HG03175 (cell line): Measurements from ENCODE around the gene UPF3B.
"Not testable (repeated sequence)": the region's sequence is repeated elsewhere in the genome, so short reads cannot be mapped to it uniquely, and the experiment has no call there.

Experiments
- ATAC-seq: cut with Tn5 transposase; IDR thresholded peaks from one replicate; pipeline ENCODE4 v1.9.1; 2021; ENCODE audit warnings: mild to moderate bottlenecking, moderate library complexity; ENCODE audit not compliant: unreplicated experiment

UPF3B gene

DNA sequence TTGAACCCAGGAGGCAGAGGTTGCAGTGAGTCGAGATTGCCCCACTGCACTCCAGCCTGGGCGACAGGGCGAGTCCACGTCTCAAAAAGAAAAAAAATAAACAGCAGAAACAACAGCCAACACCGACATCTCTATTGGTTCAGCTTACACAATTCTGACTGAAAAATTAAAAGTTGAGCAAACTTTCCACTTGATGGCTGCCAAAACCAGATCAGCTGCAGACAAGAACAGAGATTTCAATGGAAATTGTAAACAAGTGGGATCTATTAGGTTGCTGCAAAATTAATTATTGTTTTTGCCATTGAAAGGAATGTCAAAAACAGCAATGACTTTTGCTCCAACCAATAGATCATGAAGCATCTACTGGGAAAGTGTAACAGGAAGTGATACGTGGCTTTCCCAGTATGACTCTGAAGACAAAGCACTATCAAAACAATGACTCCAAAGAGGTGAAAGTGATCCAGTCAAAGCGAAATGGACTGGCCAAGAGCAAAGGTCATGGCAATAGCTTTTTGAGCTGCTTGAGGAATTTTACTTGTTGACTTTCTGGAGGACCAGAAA lies 26.3 kb downstream of the UPF3B start:
- ATAC-seq: no peak

DNA sequence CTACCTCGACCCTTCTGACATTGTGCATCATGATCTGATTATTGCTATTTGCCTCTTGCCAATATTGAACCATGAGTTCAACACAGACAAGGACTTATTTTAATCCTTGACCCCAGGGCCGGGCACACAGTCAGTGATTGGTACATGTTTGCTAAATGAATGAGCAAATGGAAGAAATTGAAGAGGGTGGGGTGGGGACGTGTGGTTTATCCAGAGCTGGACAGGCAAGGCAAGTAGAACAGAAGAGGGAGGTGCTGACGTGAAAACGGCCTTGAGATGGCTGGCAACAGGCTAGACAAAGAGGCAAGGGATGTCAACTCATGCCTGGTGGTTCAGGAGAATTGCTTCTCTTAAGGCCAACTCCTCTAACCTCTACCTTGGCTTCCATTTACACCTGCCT lies 28.5 kb downstream of the UPF3B start:
- not testable (repeated sequence) for ATAC-seq

DNA sequence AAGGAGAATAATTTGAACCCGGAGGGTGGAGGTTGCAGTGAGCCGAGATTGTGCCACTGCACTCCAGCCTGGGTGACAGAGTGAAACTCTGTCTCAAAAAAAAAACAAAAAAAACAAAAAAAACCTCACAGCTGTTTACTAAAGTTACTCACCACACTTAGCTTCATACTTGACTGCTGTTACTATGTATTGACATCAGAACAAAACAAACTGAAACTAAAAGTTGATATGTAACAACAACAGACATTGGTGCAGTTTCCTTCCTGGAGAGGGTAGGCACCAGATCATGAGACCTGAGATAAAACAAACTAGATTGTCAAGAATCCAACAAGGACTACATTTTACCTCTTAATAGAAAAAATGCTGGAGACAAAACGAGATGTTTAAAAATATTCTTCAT lies 31.1 kb downstream of the UPF3B start:
- peak; percentile 94 for ATAC-seq

DNA sequence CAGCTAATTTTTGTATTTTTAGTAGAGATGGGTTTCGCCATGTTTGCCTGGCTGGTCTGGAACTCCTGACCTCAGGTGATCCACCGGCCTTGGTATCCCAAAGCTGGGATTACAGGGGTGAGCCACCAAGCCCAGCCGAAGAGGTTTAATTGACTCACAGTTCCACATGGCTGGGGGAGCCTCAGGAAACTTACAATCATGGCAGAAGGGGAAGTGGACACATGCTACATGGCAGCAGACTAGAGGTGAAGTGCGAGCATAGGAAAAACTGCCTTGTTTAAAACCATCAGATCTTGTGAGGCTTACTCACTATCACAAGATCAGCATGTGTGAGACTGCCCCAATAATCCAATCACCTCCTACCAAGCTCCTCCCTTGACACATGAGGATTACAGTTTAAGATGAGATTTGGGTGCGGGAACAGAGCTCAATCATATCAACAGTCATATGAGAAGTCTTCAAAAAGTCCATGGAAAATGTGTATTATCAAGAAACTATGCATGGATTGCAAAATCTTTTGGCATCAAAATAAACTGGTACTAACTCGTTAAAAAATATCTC lies 35.6 kb downstream of the UPF3B start:
- ATAC-seq: no peak

DNA sequence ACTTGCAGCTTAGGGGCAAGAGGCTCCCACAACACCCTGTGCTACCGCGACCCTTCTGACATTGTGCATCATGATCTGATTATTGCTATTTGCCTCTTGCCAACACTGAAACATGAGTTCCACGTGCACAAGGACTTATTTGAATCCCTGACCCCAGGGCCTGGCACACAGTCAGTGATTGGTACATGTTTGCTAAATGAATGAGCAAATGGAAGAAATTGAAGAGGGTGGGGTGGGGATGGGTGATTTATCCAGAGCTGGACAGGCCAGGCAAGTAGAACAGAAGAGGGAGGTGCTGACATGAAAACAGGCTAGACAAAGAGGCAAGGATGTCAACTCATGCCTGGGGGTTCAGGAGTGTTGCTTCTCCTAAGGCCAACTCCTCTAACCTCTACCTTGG lies 36.5 kb downstream of the UPF3B start:
- ATAC-seq: no peak

DNA sequence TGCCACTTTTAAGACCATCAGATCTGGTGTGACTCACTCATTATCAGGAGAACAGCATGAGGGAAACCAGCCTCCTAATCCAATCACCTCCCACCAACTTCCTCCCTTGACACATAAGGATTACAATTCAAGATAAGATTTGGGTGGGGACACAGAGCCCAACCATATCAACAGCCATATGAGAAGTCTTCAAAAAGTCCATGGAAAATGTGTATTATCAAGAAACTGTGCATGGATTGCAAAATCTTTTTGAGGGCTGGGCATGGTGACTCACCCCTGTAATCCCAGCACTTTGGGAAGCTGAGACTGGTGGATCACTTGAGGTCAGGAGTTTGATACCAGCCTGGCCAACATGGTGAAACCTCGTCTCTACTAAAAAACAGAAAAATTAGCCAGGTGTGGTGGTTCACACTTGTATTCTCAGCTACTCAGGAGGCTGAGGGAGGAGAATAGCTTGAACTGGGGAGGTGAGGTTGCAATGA lies 43.5 kb downstream of the UPF3B start:
- no peak for ATAC-seq

DNA sequence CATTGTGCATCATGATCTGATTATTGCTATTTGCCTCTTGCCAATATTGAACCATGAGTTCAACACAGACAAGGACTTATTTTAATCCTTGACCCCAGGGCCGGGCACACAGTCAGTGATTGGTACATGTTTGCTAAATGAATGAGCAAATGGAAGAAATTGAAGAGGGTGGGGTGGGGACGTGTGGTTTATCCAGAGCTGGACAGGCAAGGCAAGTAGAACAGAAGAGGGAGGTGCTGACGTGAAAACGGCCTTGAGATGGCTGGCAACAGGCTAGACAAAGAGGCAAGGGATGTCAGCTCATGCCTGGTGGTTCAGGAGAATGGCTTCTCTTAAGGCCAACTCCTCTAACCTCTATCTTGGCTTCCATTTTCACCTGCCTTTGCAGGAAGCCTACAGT lies 44.3 kb downstream of the UPF3B start:
- ATAC-seq: not testable (repeated sequence)

DNA sequence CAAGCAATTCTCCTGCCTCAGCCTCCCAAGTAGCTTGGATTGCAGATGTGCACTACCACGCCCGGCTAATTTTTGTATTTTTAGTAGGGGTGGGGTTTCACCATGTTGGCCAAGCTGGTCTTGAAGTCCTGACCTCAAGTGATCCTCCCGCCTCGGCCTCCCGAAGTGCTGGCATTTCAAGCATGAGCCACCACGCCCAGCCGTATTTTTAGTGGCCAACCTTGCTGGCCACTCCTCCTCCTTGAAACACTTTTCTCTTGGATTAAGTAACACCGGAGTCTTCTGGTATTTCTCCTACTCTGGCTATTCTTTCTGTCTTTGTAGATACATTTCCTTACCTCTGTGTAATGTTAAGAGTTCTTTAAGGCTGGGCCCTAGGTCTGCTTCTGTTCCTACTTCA lies 50.2 kb downstream of the UPF3B start:
- no peak for ATAC-seq

DNA sequence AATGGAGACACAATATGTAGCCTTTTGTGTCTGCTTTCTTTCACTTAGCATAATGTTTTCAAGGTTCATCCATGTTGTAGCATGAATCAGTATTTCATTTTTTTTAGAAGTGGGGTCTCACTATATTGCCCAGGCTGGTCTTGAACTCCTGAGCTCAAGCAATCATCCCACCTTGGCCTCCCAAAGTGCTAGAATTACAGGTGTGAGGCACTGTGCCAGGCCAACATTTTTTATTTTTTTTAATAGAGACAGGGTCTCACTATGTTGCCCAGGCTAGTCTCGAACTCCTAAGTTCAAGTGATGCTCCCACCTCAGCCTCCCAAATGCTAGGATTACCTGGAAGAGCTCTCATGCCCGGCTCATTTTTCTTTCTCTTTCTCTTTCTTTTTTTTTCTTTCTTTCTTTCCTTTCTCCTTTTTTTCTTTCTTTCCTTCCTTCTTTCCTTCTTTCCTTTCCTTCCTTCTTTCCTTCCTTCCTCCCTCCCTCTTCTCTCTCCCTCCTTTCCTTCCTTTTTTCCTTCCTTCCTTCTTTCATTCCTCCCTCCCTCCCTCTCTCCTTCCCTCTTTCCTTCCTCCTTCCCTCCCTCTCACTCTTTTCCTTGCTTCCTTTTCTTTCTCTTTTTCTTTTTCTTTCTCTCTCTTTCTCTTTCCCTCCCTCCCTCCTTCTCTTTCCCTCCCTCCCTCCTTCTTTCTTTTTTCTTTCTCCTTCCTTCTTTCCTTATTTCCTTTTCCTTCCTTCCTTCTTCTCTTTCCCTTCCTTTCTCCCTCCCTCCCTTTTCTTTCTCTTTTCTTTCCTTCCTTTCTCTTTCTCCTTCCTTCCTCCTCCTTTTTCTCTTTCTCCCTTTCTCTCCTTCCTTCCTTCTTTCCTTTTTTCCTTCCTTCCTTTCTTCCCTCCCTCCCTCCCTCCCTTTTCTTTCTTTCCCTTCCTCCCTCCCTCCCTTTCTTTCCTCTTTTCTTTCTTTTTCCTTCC lies 51.2 kb downstream of the UPF3B start:
- ATAC-seq: no peak

DNA sequence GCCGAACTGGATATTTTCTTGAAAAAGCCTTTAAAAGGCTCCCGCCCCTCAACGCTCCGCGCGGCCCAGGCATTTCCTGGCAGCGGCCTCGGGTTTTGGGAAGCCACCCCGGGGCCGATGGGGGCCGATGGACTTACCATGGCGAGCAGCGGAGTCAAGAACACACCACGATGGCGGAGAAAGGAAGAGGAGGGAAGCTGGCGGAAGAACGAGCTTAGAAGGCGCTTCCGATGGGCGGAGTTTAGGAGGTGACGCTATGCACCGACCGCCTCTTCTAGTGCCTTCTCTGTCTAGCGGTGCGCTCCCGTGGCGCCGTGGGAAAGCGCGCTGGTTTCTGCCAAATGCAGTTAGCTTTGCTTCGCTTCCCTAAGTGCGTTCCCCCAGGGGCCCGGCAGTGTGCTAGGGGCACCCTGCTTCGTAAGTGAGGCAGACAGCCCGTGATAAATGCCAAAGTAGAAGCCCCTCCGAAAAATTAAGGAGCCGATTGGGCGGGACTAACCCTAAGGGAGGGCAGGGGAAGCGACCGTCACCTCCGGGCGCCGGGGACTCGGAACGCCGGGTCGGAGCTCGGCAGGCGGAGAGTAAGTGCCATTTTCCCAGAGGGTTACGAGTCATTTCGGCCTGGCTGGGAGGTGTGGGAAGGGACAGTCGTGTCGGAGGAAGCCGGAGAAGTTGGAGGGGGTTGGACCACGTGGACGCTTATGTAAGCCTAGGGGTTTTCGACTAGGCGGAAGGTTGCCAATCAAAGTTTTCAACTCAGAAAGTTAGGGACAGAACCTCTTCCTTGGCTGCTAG lies 61.1 kb downstream of the UPF3B start, which contains the start of gene RPL39:
TSS of gene RPL39 (minus strand) at position 194 of the 795 bp plus-strand sequence. CDS start at position 140, 54 bp downstream.
- peak; percentile 93 for ATAC-seq

DNA sequence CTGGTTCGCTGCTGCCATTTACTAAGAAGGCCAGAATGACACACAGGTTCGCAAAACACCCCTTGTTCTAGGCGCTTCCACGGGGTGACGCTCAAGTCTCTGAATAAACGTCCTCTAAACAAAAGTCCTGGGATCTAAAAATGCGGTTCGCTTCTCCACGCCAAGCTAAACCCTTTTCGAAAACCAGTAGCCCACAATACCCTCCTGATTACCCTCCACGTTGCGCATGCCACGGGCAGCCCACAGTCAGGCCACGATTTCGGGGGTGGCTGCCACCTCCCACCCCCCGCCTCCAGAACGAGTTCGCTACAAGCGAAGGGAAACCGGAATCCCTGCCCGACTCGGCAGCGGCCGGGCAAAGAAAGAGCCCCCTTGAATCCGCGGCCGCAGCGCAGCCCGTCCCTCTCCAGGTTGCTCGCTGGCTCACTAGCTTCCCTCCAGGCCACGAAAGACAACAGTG lies 61.8 kb downstream of the UPF3B start:
- ATAC-seq: peak; percentile 32

DNA sequence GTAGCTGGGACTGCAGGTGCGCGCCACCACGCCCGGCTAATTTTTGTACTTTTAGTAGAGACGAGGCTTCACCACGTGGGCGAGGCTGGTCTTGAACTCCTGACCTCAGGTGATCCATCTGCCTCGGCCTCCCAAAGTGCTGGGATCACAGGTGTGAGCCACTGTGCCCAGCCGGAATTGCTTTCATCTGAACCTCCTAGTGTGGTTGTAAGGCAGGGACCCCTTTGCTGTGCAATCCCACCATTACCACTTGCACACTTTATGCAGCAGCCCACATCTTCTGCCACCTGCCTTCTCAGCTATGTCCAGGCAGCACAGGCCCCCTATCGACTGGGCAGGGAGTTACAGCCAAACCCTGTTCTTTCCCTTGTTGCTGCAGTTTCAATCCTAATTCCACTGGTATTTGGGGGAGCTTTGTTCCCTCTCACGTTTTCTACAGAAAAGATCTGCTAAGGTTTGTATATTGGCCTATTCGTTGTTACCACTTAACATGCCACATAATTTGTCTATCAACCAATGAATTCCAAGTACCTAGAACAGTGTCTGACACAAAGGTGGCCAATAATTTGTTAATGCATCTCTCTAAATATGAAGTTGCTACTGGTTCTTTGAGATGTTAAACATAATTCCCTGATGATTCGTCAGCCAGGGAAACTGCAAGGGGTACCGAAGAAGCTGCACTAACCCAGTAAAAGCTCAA lies 67.9 kb downstream of the UPF3B start:
- ATAC-seq: no peak
